HCT116 (cell line): Measurements from ENCODE around the gene CHRD. TPM values are rescaled to one million over a fixed set of nuclear protein-coding genes. Genes with fewer than 3 reads are reported as not detected.

Source experiments
- ATAC-seq: fragments of 200-7000 bp; cut with Tn5 transposase; 2 replicates; pipeline ENCODE4 v1.9.1; 2020; ENCODE audit warnings: mild to moderate bottlenecking, moderate library complexity
- BruUV-seq: library from RNA; stranded (reverse); fragments of 400-500 nt; replicated peaks from 2 replicates; lab custom pipeline; 2021; lab: Mats Ljungman, UMichigan
- CTCF ChIA-PET: fragments of 300-600 bp; sonication (Branson Sonifier 250); formaldehyde crosslinking; loops from one replicate; lab custom pipeline; 2021; ENCODE audit warnings: antibody characterized with exemption; lab: Charles Lee
- POLR2A ChIA-PET: fragments of 300-600, 350-600 bp; sonication (Branson Sonifier 250); formaldehyde crosslinking; loops from one replicate; lab custom pipeline; 2021; ENCODE audit warnings: antibody characterized with exemption; lab: Charles Lee
- RAD21 ChIA-PET, 2 experiments: fragments of 300-600 bp; sonication (Branson Sonifier 250); formaldehyde crosslinking; loops; one replicate each; lab custom pipeline; 2023; ENCODE audit warnings: low total read pairs in 2 of 2; ENCODE audit not compliant: uncharacterized antibody in 2 of 2, unreplicated experiment in 2 of 2, low non-redundant PET in 1 of 2; lab: Charles Lee
- DNase-seq: peaks from one replicate; pipeline ENCODE4 v3.0.0-alpha.2; 2010; ENCODE audit warnings: low read depth, low spot score
- H2AFZ ChIP-seq: fragments of 200-600 bp; shearing (Covaris generic), sonication (generic); 2 replicates; pipeline ENCODE4 v1.6.1; 2017; ENCODE audit warnings: low read depth, mixed run types, mixed read lengths, antibody characterized with exemption, low read length; ENCODE audit not compliant: poor library complexity, severe bottlenecking
- H3K27ac ChIP-seq: 2 replicates; pipeline ENCODE4 v1.5.1; 2012; ENCODE audit warnings: low read depth, low read length
- H3K27me3 ChIP-seq: fragments of 200-600 bp; sonication (generic); 2 replicates; pipeline ENCODE4 v1.6.1; 2016; ENCODE audit warnings: mixed run types, low read length, mixed read lengths; ENCODE audit not compliant: insufficient read depth
- H3K36me3 ChIP-seq, 2 experiments: fragments of 200-500 bp in 1 of 2; fragments of 200-600 bp in 1 of 2; sonication (Bioruptor generic) in 1 of 2; sonication (generic) in 1 of 2; 2 replicates each; pipeline versions ENCODE4 v1.5.1 to v1.6.1; 2014 to 2016; ENCODE audit warnings: low read length in 2 of 2, inconsistent platforms in 1 of 2, mixed read lengths in 1 of 2, mixed run types in 1 of 2; ENCODE audit not compliant: insufficient read depth in 2 of 2, control insufficient read depth in 1 of 2
- H3K4me1 ChIP-seq, 2 experiments: fragments of 200-600 bp in 1 of 2; sonication (generic) in 1 of 2; 2 replicates each; pipeline versions ENCODE4 v1.5.1 to v1.6.1; 2012 to 2017; ENCODE audit warnings: low read length in 2 of 2, inconsistent platforms in 1 of 2, mild to moderate bottlenecking in 1 of 2, mixed read lengths in 1 of 2, mixed run types in 1 of 2, moderate library complexity in 1 of 2; ENCODE audit not compliant: insufficient read depth in 2 of 2, control insufficient read depth in 1 of 2
- H3K4me2 ChIP-seq: fragments of 200-600 bp; sonication (generic); 2 replicates; pipeline ENCODE4 v1.6.1; 2017; ENCODE audit warnings: mixed run types, low read length, mixed read lengths
- H3K4me3 ChIP-seq, 2 experiments: fragments of 200-600 bp in 1 of 2; sonication (generic) in 1 of 2; replicated peaks in 1 of 2; 2 replicates each; pipeline ENCODE4 v1.5.1; 2011 to 2016; ENCODE audit warnings: low read length in 2 of 2, control low read depth in 1 of 2, low read depth in 1 of 2, mild to moderate bottlenecking in 1 of 2, mixed read lengths in 1 of 2, mixed run types in 1 of 2
- H3K79me2 ChIP-seq: fragments of 200-600 bp; sonication (generic); 2 replicates; pipeline ENCODE4 v1.6.1; 2017; ENCODE audit warnings: mild to moderate bottlenecking, mixed run types, low read length, moderate library complexity, mixed read lengths; ENCODE audit not compliant: insufficient read depth
- H3K9ac ChIP-seq: fragments of 200-600 bp; sonication (generic); 2 replicates; pipeline ENCODE4 v1.6.1; 2016; ENCODE audit warnings: low read length, mixed read lengths
- H3K9me2 ChIP-seq: fragments of 200-600 bp; sonication (generic), shearing (Covaris generic); 2 replicates; pipeline ENCODE4 v1.6.1; 2017; ENCODE audit warnings: mixed run types, mild to moderate bottlenecking, moderate library complexity; ENCODE audit not compliant: insufficient read depth
- H3K9me3 ChIP-seq, 2 experiments: fragments of 200-500 bp in 1 of 2; fragments of 200-600 bp in 1 of 2; sonication (Bioruptor generic) in 1 of 2; sonication (generic) in 1 of 2; 2 replicates each; pipeline ENCODE4 v1.6.1; 2014 to 2017; ENCODE audit warnings: low read length in 2 of 2, mixed read lengths in 2 of 2, inconsistent platforms in 1 of 2, low read depth in 1 of 2, mild to moderate bottlenecking in 1 of 2, mixed run types in 1 of 2, moderate library complexity in 1 of 2; ENCODE audit not compliant: control insufficient read depth in 1 of 2, insufficient read depth in 1 of 2
- H4K20me1 ChIP-seq: fragments of 200-600 bp; sonication (generic), shearing (Covaris generic); 2 replicates; pipeline ENCODE4 v1.6.1; 2017; ENCODE audit warnings: mixed run types, mild to moderate bottlenecking, moderate library complexity; ENCODE audit not compliant: insufficient read depth
- ATF3 ChIP-seq: IDR thresholded peaks from 2 replicates; pipeline ENCODE4 v1.6.1; 2012
- CBX3 ChIP-seq: IDR thresholded peaks from 2 replicates; pipeline ENCODE4 v1.6.1; 2012; ENCODE audit warnings: low read depth
- CEBPB ChIP-seq: IDR thresholded peaks from 2 replicates; pipeline ENCODE4 v1.6.1; 2012; ENCODE audit warnings: low read depth
- CTCF ChIP-seq, 3 experiments: fragments of 200-600 bp in 1 of 3; sonication (generic) in 1 of 3; IDR thresholded peaks in 2 of 3; conservative IDR thresholded peaks in 1 of 3; 2 replicates each; pipeline ENCODE4 v1.5.1; 2012 to 2017; ENCODE audit warnings: low read depth in 2 of 3, low read length in 2 of 3, antibody characterized with exemption in 1 of 3, borderline replicate concordance in 1 of 3, control low read depth in 1 of 3, mild to moderate bottlenecking in 1 of 3, mixed read lengths in 1 of 3, mixed run types in 1 of 3, moderate library complexity in 1 of 3; ENCODE audit not compliant: insufficient read depth in 1 of 3
- ELF1 ChIP-seq: IDR thresholded peaks from 2 replicates; pipeline ENCODE4 v1.6.1; 2012; ENCODE audit warnings: low read depth, borderline replicate concordance
- EZH2 ChIP-seq: fragments of 200-600 bp; sonication (generic); IDR thresholded peaks from 2 replicates; pipeline ENCODE4 v1.6.1; 2017; ENCODE audit warnings: antibody characterized with exemption, mixed run types
- EZH2phosphoT487 ChIP-seq: fragments of 200-600 bp; IDR thresholded peaks from 2 replicates; pipeline ENCODE4 v1.6.1; 2018; ENCODE audit warnings: antibody characterized with exemption, borderline replicate concordance
- FOSL1 ChIP-seq: IDR thresholded peaks from 2 replicates; pipeline ENCODE4 v1.6.1; 2012; ENCODE audit warnings: low read depth
- JUND ChIP-seq: IDR thresholded peaks from 2 replicates; pipeline ENCODE4 v1.6.1; 2012
- POLR2A ChIP-seq: IDR thresholded peaks from 2 replicates; pipeline ENCODE4 v1.7.0; 2011; ENCODE audit warnings: borderline replicate concordance; ENCODE audit not compliant: insufficient read depth, insufficient read length; ENCODE audit errors: extremely low read depth
- POLR2AphosphoS5 ChIP-seq: IDR thresholded peaks from 2 replicates; pipeline ENCODE4 v1.6.1; 2011; ENCODE audit warnings: mild to moderate bottlenecking, low read depth, low read length, moderate library complexity
- SIN3A ChIP-seq: IDR thresholded peaks from 2 replicates; pipeline ENCODE4 v1.6.1; 2012; ENCODE audit warnings: low read depth
- SP1 ChIP-seq: IDR thresholded peaks from 2 replicates; pipeline ENCODE4 v1.6.1; 2012; ENCODE audit warnings: low read depth
- SRF ChIP-seq: IDR thresholded peaks from 2 replicates; pipeline ENCODE4 v1.6.1; 2012; ENCODE audit warnings: low read depth
- TCF7L2 ChIP-seq: IDR thresholded peaks from 2 replicates; pipeline ENCODE4 v1.7.0; 2011; ENCODE audit warnings: borderline replicate concordance, inconsistent platforms; ENCODE audit not compliant: insufficient read depth, insufficient read length; ENCODE audit errors: extremely low read depth
- YY1 ChIP-seq: IDR thresholded peaks from 2 replicates; pipeline ENCODE4 v1.6.1; 2011; ENCODE audit warnings: low read length, low read depth, moderate library complexity, mild to moderate bottlenecking; ENCODE audit not compliant: insufficient replicate concordance; ENCODE audit errors: extremely low read depth
- ZFX ChIP-seq: fragments of 450-650 bp; IDR thresholded peaks from 2 replicates; pipeline ENCODE4 v1.6.1; 2017
- ZNF274 ChIP-seq: fragments of 200-500 bp; sonication (Bioruptor generic); IDR thresholded peaks from 2 replicates; pipeline ENCODE4 v1.6.1; 2014; ENCODE audit warnings: mild to moderate bottlenecking, low read depth, low read length, inconsistent platforms
- intact Hi-C: fragments of 100-400 bp; cut with micrococcal nuclease; formaldehyde crosslinking; loops from 2 replicates; pipeline ENCODE4 v1.10.0; 2022
- total RNA-seq: library from RNA; stranded (reverse); gene quantifications from one replicate; pipeline ENCODE4 v1.2.1, GENCODE V29; 2021; ENCODE audit not compliant: unreplicated experiment
- TF ChIP-seq, protein P1 (sequence below): IDR thresholded peaks from 2 replicates; pipeline ENCODE4 v1.6.1; 2012
- TF ChIP-seq, protein P2 (sequence below): IDR thresholded peaks from 2 replicates; pipeline ENCODE4 v1.6.1; 2011; ENCODE audit warnings: mild to moderate bottlenecking, low read length, moderate library complexity; ENCODE audit not compliant: insufficient replicate concordance; ENCODE audit errors: extremely low read depth

Gene CHRD
- total RNA-seq, 1 experiment from 2014 or later: 8.0 TPM

GRCh38 chr3:184335291-184335660 lies 44.6 kb upstream of the CHRD start (continued):
- TF ChIP-seq, protein P1, sequence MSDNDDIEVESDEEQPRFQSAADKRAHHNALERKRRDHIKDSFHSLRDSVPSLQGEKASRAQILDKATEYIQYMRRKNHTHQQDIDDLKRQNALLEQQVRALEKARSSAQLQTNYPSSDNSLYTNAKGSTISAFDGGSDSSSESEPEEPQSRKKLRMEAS: no peak
- TF ChIP-seq ELF1: no peak

GRCh38 chr3:184335661-184336546 lies 44.0 kb upstream of the CHRD start:
- BruUV-seq: no TSS peak
- H3K27me3 ChIP-seq: no peaks in the 10 kb centered on the region
- ChIA-PET CTCF (interaction anchor here (0.9 to 1.5 kb wide), 3 partner anchors 10 to 47 kb away, joined by 3 to 7 read pairs (median 3); no protein-coding TSS in a partner anchor), RAD21 (no interaction called here), POLR2A (interaction anchor here (1.7 kb wide), 1 partner anchor 10 kb away, joined by 5 read pairs; no protein-coding TSS in a partner anchor)
- peaks cover 2 to 66% of the 10 kb centered on the region in 2 experiments; a peak in 3 of 4 replicates for H3K4me1 ChIP-seq
- peaks cover 27% of the 10 kb centered on the region; the same call in 1 of the 2 replicates for H4K20me1 ChIP-seq
- peak overlapping the region; percentile 85 for H3K27ac ChIP-seq
- peak; percentile 72 for ATAC-seq
- no peak overlapping the region for H2AFZ ChIP-seq
- peak overlapping the region; percentile 83 for H3K9ac ChIP-seq
- no peaks in the 10 kb centered on the region for H3K9me2 ChIP-seq
- H3K36me3 ChIP-seq: peaks cover 30 to 41% of the 10 kb centered on the region in 2 experiments
- peak overlapping the region; percentile 73 for H3K4me3 ChIP-seq
- peak overlapping the region; percentile 90 for H3K4me2 ChIP-seq
- H3K9me3 ChIP-seq: no peaks in the 10 kb centered on the region
- intact Hi-C loops: no loop called here
- peak; percentile 61 for DNase-seq
- peaks cover 49% of the 10 kb centered on the region for H3K79me2 ChIP-seq
- TF ChIP-seq FOSL1 (no peak), ZFX (peak; percentile 44; the same call in 1 of the 2 replicates), ZNF274 (no peak), EZH2phosphoT487 (no peak), ELF1 (no peak), ATF3 (no peak), EZH2 (no peak), POLR2A (no peak), CBX3 (no peak), POLR2AphosphoS5 (peak; percentile 86), JUND (peak; percentile 52), TCF7L2 (no peak), YY1 (no peak), SP1 (peak; percentile 81), CEBPB (no peak), CTCF (IDR thresholded peaks at IDR 0.05 in 2 of 3, conservative IDR thresholded peaks at IDR 0.05 in 1 of 3; ENCODE audit: borderline replicate concordance in 1 of 3, insufficient read depth in 1 of 3, low read depth in 2 of 3, low read length in 2 of 3) (no peak), SIN3A (peak; percentile 71; the same call in 1 of the 2 replicates), SRF (no peak)
- TF ChIP-seq, protein P1: 0 out of 2 replicates have a peak, but pooled peaks have one; percentile 41
- TF ChIP-seq, protein P2, sequence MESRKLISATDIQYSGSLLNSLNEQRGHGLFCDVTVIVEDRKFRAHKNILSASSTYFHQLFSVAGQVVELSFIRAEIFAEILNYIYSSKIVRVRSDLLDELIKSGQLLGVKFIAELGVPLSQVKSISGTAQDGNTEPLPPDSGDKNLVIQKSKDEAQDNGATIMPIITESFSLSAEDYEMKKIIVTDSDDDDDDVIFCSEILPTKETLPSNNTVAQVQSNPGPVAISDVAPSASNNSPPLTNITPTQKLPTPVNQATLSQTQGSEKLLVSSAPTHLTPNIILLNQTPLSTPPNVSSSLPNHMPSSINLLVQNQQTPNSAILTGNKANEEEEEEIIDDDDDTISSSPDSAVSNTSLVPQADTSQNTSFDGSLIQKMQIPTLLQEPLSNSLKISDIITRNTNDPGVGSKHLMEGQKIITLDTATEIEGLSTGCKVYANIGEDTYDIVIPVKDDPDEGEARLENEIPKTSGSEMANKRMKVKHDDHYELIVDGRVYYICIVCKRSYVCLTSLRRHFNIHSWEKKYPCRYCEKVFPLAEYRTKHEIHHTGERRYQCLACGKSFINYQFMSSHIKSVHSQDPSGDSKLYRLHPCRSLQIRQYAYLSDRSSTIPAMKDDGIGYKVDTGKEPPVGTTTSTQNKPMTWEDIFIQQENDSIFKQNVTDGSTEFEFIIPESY: no peak
